Erythroblast (primary cell): ENCODE measurements around the gene SEC11A.

Experiments
- GATA1 ChIP-seq: IDR thresholded peaks from 2 replicates; pipeline ENCODE4 v1.6.1; 2011; ENCODE audit warnings: low read depth, mild to moderate bottlenecking, control low read depth, low read length, moderate library complexity
- POLR2A ChIP-seq: IDR thresholded peaks from 2 replicates; pipeline ENCODE4 v1.6.1; 2011; ENCODE audit warnings: mild to moderate bottlenecking, low read length

DNA sequence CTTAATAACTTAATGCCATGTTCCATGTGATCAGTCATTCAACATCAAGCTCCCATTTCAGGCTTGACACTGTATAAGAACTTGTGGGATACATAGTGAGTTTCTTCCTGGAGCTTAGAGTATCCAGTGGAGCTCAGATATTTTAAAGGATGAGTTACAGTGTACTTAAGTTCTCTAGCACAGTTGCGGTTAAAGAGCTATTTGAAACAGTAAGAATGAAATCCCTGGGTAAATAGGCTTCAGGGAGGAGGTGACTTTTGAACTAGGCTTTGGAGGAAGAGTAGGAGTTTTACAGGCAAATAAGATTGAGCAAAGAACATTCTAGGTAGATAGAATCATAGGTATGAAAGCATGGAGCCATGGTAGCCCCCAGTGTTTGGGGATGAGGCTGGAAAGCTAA is 36.3 kb upstream of the SEC11A start:
- TF ChIP-seq POLR2A (no peak), GATA1 (no peak)
